Breast epithelium (tissue), 3 donors: Measurements from ENCODE around the gene HABP2.

Experiments used
- POLR2AphosphoS5 ChIP-seq, 3 donors: sonication (generic); formaldehyde crosslinking; IDR thresholded peaks; one replicate each; pipeline ENCODE4 v1.6.1; 2017; ENCODE audit warnings: antibody characterized with exemption in 3 of 3
- TF ChIP-seq, protein P1 (sequence below), 3 donors: fragments of 450-650 bp; IDR thresholded peaks; one replicate each; pipeline ENCODE4 v1.5.1; 2016 to 2017; ENCODE audit warnings: antibody characterized with exemption in 3 of 3, mild to moderate bottlenecking in 3 of 3, moderate library complexity in 3 of 3

DNA sequence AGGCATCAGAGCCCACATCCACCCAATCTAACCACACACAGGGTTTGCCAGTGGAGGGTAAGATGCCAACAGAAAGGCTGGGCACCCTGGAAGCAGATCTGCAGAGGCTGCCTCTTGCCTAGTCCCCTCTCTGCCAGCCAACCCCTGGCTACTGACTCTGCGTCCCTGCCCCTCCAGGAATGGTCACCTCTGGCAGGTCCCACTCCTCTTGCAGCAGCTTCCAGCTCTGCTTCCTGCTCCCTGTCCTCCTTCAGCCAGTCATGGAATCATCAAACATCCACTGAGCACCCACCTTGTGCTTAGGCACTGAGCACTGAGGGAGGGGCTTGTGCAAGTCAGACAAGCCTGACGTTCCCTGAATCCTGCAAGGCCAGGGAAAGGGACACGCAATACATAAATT lies 20.1 kb upstream of the HABP2 start:
- TF ChIP-seq, protein P1, sequence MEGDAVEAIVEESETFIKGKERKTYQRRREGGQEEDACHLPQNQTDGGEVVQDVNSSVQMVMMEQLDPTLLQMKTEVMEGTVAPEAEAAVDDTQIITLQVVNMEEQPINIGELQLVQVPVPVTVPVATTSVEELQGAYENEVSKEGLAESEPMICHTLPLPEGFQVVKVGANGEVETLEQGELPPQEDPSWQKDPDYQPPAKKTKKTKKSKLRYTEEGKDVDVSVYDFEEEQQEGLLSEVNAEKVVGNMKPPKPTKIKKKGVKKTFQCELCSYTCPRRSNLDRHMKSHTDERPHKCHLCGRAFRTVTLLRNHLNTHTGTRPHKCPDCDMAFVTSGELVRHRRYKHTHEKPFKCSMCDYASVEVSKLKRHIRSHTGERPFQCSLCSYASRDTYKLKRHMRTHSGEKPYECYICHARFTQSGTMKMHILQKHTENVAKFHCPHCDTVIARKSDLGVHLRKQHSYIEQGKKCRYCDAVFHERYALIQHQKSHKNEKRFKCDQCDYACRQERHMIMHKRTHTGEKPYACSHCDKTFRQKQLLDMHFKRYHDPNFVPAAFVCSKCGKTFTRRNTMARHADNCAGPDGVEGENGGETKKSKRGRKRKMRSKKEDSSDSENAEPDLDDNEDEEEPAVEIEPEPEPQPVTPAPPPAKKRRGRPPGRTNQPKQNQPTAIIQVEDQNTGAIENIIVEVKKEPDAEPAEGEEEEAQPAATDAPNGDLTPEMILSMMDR (IDR thresholded peaks at IDR 0.05), result no peak
- TF ChIP-seq POLR2AphosphoS5 (IDR thresholded peaks at IDR 0.05), result no peak
